Muscle of back (tissue), 11 donors: Measurements from ENCODE around the gene BAHCC1. TPM values are rescaled to one million over a fixed set of nuclear protein-coding genes. Genes with fewer than 3 reads are reported as not detected.
"Not testable (repeated sequence)": the region's sequence is repeated elsewhere in the genome, so short reads cannot be mapped to it uniquely, and the experiment has no call there.

Source experiments
- DNase-seq, 3 donors: peaks; one replicate each; pipeline versions ENCODE4 v3.0.0 to v3.0.0-alpha.2; 2013
- polyA plus RNA-seq, 10 donors: library from polyadenylated mRNA; unstranded; fragments of 120-200 nt; gene quantifications; one replicate each; pipeline ENCODE4 v1.2.1, GENCODE V29; 2013; ENCODE audit not compliant: insufficient read length in 10 of 10

BAHCC1 gene
- polyA plus RNA-seq, 10 donors: 6.9 to 15.7 (median 12.1) TPM

GRCh38 chr17:81424151-81425017, 29.1 kb downstream of the BAHCC1 start:
- no peak for DNase-seq

GRCh38 chr17:81425041-81425440, 29.8 kb downstream of the BAHCC1 start:
- DNase-seq: not testable (repeated sequence)

GRCh38 chr17:81425716-81426392, 30.6 kb downstream of the BAHCC1 start:
- not testable (repeated sequence) for DNase-seq

GRCh38 chr17:81426393-81427172, 31.3 kb downstream of the BAHCC1 start:
- no peak for DNase-seq

GRCh38 chr17:81427173-81428120, 32.2 kb downstream of the BAHCC1 start:
- peak in 2 of 3 donors; percentile 53 to 75 for DNase-seq

- DNase-seq: peak in 1 of 3 donors; percentile 61
Observed at GRCh38 chr17:81428121-81428515, 32.9 kb downstream of the BAHCC1 start.

- no peak for DNase-seq
Observed at GRCh38 chr17:81428516-81428915, 33.3 kb downstream of the BAHCC1 start.

- peak in 2 of 3 donors; percentile 77 to 85 for DNase-seq
Observed at GRCh38 chr17:81428948-81429774, 33.9 kb downstream of the BAHCC1 start.

- DNase-seq: peak in 2 of 3 donors; percentile 65 to 88
Observed at GRCh38 chr17:81429821-81430551, 34.7 kb downstream of the BAHCC1 start.

- no peak for DNase-seq
Observed at GRCh38 chr17:81431545-81432482, 36.6 kb downstream of the BAHCC1 start.

GRCh38 chr17:81432941-81433340, 37.7 kb downstream of the BAHCC1 start:
- no peak for DNase-seq

- DNase-seq: no peak
Observed at GRCh38 chr17:81433656-81434055, 38.4 kb downstream of the BAHCC1 start.

- DNase-seq: no peak
Observed at GRCh38 chr17:81434072-81434471, 38.8 kb downstream of the BAHCC1 start.

- DNase-seq: no peak
Observed at GRCh38 chr17:81434681-81435417, 39.6 kb downstream of the BAHCC1 start.

GRCh38 chr17:81435652-81436293, 40.5 kb downstream of the BAHCC1 start:
- DNase-seq: peak in 1 of 3 donors; percentile 72

- peak in 2 of 3 donors; percentile 73 to 92 for DNase-seq
Observed at GRCh38 chr17:81436294-81436849, 41.1 kb downstream of the BAHCC1 start.
